PC-3 (cell line): ENCODE measurements around the gene EFTUD2.

ENCODE experiments used
- CTCF ChIP-seq: fragments of 300-600 bp; sonication (generic); conservative IDR thresholded peaks from 2 replicates; pipeline ENCODE4 v1.5.1; 2017; ENCODE audit warnings: antibody characterized with exemption, low read depth, mild to moderate bottlenecking, low read length
- EZH2 ChIP-seq: fragments of 300-600 bp; sonication (generic); IDR thresholded peaks from one replicate; pipeline ENCODE4 v1.6.1; 2017; ENCODE audit warnings: antibody characterized with exemption, mild to moderate bottlenecking, low read length; ENCODE audit not compliant: unreplicated experiment
- EZH2phosphoT487 ChIP-seq: fragments of 300-600 bp; sonication (generic); IDR thresholded peaks from 2 replicates; pipeline ENCODE4 v1.6.1; 2018; ENCODE audit warnings: mild to moderate bottlenecking, antibody characterized with exemption, low read length, borderline replicate concordance

GRCh38 chr17:44831371-44831770 is 67.9 kb downstream of the EFTUD2 start:
- no peak for TF ChIP-seq EZH2phosphoT487
- no peak for TF ChIP-seq CTCF
- TF ChIP-seq EZH2, result no peak
